GM19023 (cell line): ENCODE results near the gene MUCL1.
"Not testable (repeated sequence)": the region's sequence is repeated elsewhere in the genome, so short reads cannot be mapped to it uniquely, and the experiment has no call there.

Source experiments
- ATAC-seq: cut with Tn5 transposase; IDR thresholded peaks from one replicate; pipeline ENCODE4 v1.9.1; 2021; ENCODE audit warnings: mild to moderate bottlenecking, moderate library complexity; ENCODE audit not compliant: unreplicated experiment

The MUCL1 gene, protein sequence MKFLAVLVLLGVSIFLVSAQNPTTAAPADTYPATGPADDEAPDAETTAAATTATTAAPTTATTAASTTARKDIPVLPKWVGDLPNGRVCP

DNA sequence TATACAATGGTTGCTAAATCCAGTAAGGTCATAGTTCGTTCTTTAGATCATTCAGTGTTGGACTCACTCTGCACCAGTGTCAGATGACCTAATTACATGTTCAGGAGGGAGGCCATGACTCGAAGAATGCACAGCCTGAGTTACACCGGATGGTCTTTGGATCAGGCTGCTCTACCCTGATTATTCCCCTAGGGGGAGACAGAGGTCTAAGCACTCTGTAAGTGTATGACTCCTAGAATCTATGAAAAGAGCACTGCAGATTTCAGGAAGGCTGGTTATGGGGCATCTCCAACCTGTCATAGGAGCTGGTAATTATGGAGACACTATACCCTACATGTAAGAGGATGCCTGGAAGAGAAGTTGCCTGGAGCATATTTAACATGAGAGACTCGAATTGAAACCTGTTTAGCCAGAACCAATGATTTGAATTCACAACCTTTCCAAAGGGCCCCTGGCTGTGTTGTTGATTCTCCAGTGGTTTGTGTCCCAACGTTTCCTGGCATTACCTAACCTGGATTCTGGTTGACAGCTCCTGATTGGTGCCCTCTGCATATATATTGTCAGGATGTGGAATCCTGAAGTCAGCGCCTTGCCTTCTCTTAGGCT is at the start of gene MUCL1:
TSS of gene MUCL1 (plus strand) at position 584 of the 606 bp plus-strand sequence. CDS start 67 bp downstream, outside the sequence.
- peak; percentile 96 for ATAC-seq

DNA sequence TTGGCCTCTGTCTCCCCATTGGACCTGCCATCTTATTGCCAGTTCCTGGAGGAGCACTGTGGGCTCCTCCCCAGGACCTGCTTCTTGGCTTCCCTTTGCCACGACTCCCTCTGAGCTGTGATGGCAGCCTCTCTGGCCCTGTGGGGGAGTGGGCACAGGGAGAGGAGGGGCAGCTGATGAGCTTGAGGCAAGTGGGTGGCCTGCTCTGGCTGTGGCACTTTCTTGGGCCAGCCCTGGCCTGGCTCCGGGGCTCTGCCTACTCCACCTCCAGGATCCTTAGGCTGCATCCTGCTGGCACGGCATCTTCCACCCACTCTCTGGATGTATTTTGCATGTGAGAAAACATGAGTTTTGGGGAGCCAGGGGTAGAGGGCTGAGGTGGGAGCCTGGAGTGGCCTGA is 32.6 kb upstream of the MUCL1 start:
- ATAC-seq = no peak

DNA sequence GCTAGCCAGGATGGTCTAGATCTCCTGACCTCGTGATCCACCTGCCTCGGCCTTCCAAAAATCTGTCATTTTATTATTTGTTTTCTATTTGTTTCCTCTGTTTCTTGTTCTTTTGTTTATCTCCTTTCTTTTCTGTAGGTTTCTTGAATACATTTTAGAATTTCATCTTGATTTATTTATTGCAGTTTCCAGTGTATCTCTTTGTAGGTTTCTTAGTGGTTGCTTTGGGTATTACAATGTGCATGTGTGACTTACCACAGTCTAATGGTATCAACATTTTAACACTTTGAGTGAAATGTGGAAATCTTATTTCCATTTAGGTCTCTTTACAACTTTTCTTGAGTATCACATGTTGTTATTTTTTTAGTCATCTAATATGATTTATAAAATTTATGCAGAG is 29.9 kb upstream of the MUCL1 start:
- ATAC-seq = no peak

DNA sequence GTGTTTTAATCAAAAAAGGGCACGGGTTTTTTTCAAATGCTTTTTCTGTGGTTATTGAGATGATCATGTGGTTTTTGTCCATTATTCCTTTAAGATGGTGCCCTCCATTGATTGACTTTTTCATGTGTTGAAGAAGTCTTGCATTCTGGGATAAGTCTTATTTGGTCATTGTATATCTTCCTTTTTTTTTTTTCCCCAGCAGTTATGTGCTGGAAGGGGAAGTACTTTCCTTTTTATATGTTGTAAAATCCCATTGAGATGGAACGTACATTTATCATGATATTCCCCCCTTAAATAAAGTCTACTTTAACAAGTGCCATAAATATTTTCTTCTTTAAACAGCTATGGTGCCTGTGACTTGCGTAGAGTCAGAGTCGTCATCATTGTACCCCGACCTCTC is 24.8 kb upstream of the MUCL1 start:
- ATAC-seq = no peak

DNA sequence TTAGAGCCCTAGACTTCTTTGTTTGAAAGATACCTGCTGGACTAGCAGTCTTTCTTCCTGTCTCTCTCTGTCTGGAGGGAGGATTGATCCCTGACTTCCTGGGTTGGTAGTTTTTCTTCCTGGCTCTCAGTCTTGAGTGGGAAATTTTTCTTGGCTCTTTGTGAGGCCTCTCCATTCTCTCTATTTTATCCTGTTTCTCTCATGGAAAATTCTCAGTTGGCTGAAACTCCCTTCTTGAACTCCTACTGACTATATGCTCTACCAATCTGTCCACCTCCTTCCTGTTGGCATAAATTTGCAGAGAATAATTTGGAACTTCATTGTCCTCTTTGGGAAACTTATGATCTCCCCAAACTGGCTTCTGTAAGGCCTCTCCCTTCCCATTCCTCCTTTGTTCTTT is 24.1 kb upstream of the MUCL1 start:
- no peak for ATAC-seq

DNA sequence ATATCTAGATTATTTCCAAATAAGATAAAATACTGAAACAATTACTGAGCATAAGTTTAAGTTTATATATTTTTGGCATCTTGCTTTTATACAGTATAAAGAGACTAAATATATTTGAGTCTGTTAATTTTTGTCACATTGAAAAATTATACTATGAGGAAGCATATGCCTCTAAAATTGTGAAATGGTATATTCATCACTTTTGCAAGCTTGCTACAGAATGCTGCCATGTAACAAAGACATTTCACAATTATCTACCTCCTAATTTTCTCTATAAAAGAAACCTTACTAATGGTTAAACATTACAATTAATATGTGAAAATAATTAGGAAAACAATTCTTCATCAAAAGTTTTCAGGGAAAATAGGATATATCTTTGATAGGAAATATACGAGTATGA is 22.7 kb upstream of the MUCL1 start:
- ATAC-seq = no peak

DNA sequence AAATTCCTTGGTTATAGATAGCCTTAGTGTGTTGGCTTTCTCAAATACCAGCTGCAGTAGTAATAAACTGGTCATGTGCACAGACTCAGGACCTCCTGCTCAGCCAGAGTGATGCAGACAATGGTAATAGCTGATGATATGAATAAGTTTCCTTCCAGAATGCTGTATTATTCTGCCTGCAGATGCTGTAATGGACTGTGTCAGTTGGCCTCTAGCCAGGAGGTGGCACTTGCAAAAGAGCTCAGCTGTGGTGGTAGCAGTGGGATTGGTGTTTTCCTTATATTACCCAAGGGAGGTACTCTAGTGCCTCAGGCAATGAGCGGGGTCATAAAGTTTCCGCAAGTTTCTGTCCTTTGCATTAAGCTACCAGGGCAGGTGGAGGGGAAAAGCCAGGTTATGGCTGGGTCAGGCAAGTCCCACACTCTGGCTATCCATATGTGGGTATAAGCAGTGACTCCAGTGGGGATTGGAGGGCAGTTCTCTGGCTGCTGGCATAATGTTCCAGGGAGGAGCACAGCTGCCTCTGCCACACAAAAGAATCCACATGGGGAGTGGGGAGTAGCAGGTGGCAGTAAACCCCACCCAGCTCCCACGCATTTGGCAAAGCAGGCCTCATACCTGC is 14.0 kb upstream of the MUCL1 start:
- ATAC-seq = no peak

DNA sequence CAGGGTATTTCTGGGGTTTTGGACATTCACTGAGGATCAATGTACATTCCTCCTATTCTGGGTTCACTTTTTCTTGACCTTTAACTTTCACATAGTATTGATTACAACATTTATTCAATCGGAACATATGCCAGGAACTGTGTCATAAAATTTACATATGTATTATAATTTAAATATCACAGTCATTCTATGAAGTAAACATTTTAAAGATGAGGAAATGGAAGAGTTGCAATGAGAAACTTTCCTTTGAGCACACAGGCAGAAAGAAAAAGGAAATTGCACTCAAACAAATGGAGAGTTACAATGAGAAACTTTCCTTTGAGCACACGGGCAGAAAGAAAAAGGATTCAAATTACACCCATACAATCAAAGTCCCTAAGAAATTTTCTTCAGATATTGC is 3.1 kb downstream of the MUCL1 start:
- no peak for ATAC-seq

DNA sequence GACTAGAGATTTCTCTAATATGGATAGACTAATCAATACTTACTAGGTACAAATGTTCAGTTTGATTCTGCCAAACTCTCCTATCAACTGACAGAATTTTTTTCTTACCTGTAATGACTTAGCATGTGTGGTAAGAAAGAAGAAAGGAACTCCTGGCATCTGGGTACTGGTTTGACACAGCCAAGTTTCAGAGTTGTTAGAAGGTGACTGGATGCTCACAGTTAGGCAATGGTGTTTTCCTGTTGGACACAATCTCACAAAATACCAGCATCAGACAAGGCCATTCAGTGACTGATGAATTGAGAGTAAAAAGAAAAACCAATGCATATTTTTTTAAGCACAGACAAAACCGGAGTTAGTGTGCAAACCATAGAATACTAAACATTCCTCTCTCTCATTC is 4.2 kb downstream of the MUCL1 start:
- ATAC-seq = no peak

DNA sequence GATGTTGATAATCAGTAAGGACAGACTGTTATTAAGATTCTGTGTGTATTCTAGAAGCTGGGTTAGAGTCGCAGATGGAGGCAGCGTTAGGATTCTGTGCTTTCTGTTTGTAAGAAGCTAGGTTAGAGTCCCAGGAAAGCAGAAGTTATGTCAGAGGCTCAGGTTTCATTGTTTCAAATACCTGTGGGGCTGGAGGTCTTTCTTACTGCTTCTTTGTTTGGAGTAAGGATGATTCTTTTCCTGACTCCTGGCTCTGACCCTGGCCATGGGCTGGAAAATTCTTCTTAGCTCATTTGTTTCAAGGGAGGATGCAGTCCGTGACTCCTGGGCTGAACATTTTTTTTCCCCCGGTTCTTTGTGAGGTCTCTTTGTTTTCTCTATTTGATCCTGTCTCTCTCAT is 5.2 kb downstream of the MUCL1 start:
- ATAC-seq = no peak

DNA sequence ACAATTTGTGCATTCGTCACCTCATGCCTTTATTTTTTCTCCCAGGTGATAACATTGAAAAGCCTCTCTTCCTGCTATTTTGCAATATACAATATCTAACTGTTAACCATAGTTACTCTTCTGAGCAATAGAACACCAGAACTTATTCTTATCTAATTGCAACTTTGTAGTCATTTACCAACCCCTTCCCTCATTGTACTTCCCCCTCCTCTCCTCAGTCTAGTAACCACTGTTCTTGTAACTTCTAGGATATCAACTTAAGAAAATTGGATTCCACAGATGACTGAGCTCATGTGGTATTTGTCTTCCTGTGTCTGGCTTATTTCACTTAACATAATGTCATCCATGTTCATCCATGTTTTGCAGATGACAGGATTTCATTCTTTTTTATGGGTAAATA is 7.6 kb downstream of the MUCL1 start:
- no peak for ATAC-seq

DNA sequence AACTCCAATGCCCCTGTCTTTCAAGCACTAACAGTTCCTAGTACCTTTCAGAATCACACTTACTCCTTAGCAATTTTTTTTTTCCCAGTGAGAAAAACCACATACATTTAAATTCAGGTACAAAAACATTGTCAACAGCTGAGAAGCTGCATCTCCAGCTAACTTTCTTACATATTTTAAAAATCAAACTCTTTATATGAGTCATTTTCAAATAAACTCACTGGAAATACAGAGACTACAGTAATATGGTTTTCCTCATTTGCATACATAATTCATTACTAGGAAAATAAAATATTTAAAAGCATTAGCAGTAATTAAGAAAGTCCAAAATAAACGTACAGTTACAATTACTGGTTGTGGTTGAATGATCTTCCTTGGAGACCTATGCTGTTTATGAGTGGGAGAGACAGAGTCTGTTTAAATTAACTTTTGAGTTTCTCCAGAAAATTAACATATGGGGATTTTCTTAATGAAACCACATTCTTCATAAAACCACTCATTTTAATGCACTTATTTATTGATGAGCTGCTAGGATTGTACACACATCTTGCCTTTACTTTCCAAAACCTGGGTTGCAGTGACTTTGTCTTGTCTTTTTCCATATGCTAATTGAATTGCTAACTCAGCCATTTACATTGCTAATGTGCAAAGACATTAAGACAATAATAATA is 9.8 kb downstream of the MUCL1 start:
- ATAC-seq = no peak

DNA sequence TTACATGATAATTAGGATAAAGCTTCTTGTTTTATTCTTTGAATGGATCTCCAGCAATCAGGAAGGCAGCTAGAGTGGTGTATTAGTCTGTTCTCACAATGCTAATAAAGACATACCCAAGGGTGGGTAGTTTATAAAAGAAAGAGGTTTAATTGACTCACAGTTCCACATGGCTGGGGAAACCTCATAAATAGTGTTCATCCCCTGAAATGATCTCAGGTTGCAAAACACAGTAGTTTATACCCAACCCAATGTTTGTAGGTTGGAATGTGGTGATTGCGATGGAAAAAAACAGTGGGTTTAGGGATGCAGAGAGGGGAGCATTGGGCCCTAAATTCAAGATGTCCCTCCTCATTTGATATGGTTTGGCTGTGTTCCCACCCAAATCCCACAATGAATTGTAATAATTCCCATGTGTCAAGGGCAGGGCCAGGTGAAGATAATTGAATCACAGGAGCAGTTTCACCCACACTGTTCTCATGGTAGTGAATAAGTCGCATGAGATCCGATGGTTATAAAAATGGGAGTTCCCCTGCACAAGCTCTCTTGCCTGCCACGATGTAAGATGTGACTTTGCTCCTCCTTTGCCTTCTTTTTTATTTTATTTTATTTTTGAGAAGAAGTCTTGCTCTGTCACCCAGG is 11.5 kb downstream of the MUCL1 start:
- ATAC-seq = no peak

DNA sequence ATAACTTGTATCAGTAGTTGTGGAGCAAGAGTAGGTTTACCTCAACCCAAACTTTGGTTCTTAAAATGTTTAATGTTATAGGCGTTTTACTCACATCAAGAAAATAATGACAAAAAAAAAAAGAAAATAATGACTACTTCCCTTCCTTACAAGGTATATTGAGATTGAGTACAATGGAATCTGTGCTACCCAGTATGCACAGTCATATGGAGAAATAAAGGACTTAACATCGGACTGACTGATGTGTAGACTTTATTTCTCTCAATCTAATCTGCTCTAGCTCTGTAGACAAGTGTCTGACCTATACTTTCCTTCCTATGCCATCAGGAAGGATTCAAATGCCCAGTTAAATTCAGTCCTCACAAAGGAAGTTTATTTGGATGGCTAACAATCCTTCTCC is 14.4 kb downstream of the MUCL1 start:
- ATAC-seq = no peak

DNA sequence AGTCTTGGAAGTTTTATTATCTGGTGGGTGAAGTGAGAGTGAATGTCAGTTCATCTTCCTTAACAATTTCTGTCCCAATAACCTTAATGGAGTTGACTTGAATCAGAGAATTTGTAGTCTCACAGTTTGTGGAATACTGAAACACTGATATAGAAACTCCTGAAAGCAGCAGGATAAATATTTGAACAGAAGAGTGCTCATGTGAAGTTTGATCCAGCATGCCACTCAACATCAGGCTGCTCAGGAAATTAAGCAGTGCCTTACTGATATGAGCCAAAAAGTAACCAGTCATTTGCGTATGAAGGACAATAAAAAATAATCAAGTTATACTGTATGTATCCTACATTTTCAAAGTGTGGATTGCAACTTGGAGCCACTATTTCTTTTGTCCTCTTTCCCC is 15.7 kb downstream of the MUCL1 start:
- ATAC-seq = no peak

DNA sequence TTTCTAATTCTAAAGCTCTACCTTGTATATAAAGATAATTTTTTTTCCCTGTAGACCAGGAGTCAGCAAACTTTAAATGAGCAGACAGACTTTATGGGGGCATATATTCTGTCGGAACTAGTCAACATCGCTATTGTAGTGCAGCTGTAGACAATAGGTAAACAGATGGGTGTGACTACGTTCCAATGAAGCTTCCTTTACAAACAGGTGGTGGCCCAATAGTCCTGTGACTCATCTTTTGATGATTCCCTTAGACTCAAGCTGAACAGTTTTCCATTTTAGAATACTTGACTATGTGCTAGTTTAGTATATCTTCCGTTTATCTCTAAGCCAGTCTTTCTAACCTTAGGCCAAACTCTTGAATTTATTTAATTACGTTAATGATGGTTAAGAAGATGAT is 16.3 kb downstream of the MUCL1 start:
- no peak for ATAC-seq

DNA sequence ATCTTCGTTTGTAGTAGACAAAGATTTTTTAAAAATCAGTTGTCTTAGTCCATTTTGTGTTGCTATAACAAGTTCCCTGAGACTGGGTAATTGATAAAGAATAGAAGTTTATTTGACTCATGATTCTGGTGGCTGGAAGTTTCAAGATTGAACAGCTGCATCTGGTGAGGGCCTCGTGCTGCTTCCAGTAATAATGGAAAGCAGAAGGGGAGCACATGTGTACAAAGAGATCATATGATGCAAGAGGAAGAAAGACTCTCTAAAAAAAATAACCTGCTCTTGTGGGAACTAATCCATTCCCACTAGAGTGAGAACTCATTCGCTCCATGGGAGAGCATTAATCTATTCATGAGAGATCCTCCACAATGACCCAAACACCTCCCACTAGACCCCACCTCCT is 24.8 kb downstream of the MUCL1 start:
- ATAC-seq = no peak

DNA sequence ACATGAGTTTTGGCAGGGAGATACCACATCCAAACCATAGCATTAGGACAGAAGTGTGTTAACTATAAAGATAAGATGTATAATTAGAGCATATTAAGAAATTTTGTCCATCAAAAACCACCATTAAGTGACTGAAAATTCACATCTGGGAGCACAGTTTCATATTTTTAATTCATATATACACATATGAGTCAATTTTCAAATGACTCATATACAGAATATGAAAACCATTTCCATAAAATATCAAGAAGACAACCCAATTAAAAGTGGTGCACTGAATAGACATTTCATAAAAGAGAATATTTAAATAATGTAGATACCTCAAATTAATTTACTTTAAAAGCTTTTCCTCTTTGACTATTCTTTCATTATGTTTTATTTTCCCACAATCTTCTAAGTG is 25.3 kb downstream of the MUCL1 start:
- no peak for ATAC-seq

DNA sequence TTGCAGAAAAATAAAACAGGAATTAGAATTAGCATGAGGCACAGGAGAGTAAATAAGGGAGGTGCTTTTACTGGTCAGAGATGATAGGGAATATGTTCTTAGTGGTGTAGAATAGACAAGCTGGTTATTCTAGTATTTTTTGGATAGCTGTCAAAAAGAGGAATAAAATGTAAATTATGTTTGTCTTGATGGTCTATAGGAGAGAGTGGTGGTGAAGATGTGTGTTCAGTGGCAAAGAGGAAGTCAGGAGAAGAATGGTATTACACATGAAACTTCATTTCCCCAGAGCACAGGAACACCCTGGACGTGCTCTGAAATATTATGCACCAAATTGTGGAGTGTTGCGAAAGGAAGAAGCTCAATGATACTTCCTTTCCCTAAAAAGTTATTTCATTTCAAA is 27.8 kb downstream of the MUCL1 start:
- no peak for ATAC-seq

DNA sequence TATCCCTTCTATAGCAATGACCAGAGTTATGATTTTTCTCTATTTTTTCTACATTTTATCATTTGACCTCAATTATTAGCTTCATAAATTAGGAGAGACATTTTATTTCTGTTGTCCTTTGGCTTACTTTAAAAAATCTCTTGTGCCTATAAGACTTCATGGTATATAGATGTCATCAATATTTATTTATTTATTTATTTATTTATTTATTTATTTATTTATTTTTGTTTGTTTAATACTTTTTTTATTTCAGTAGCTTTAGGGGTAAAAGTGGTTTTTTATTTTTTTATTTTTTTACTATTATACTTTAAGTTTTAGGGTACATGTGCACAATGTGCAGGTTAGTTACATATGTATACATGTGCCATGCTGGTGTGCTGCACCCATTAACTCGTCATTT is 28.3 kb downstream of the MUCL1 start:
- ATAC-seq = not testable (repeated sequence)

DNA sequence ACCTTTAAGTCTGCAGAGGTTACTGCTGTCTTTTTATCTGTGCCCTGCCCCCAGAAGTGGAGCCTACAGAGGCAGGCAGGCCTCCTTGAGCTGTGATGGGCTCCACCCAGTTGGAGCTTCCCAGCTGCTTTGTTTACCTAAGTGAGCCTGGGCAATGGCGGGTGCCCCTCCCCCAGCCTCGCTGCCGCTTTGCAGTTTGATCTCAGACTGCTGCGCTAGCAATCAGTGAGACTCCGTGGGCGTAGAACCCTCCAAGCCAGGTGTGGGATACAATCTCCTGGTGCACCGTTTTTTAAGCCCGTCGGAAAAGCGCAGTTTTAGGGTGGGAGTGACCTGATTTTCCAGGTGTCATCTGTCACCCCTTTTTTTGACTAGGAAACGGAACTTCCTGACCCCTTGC is 34.1 kb downstream of the MUCL1 start:
- not testable (repeated sequence) for ATAC-seq

DNA sequence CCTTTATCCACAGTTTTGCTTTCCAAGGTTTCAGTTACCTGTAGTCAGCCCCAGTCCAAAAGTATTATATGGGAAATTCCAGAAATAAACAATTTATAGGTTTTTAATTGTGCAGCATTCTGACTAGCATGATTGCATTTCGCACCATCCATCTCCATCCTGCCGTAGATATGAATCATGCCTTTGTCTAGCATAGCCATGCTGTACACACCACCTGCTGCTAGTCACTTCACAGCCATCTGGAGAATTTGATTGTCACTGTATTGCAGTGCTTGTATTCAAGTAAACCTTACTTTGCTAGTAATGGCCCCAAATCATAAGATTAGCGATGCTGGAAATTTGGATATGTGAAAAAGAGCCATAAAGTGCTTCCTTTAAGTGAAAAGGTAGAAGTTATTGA is 36.0 kb downstream of the MUCL1 start:
- no peak for ATAC-seq
